GM12878 (cell line): Measurements from ENCODE around the gene TSC2. TPM values are rescaled to one million over a fixed set of nuclear protein-coding genes. Genes with fewer than 3 reads are reported as not detected.

Source experiments
- IRF5 ChIP-seq: fragments of 450-650 bp; IDR thresholded peaks from 2 replicates; pipeline ENCODE4 v1.6.1; 2017; ENCODE audit warnings: borderline replicate concordance
- MYB ChIP-seq: fragments of 150-350 bp; IDR thresholded peaks from 2 replicates; pipeline ENCODE4 v1.6.1; 2014; ENCODE audit warnings: mild to moderate bottlenecking, low read depth, low read length, borderline replicate concordance
- SUZ12 ChIP-seq: fragments of 200-600 bp; sonication (generic); IDR thresholded peaks from one replicate; pipeline ENCODE4 v1.6.1; 2018; ENCODE audit warnings: antibody characterized with exemption, mild to moderate bottlenecking; ENCODE audit not compliant: unreplicated experiment
- polyA plus RNA-seq, 11 experiments: library from polyadenylated mRNA; depleted of rRNA in 4 of 11; unstranded in 6 of 11; stranded (reverse) in 5 of 11; fragments of >200 nt; fragmentation: Nextera tagmentation in 4 of 11; fragmentation: Illumina TruSeq in 1 of 11; extraction: Ambion mirVana in 4 of 11; extraction: Trizol in 1 of 11; gene quantifications; 1 replicate in 1 of 11; 2 replicates in 10 of 11; pipeline versions ENCODE4 v1.2.1 to v1.2.3, GENCODE V29; 2011 to 2016; ENCODE audit warnings: inconsistent platforms in 2 of 11, missing spikeins in 2 of 11, low read depth in 1 of 11
- total RNA-seq, 4 experiments: library from RNA; depleted of rRNA in 3 of 4; stranded (reverse); fragments of >200 nt in 3 of 4; fragmentation: Illumina TruSeq in 1 of 4; extraction: Trizol in 1 of 4; gene quantifications; 2 replicates each; pipeline versions ENCODE4 v1.2.1 to v1.2.3, GENCODE V29; 2013 to 2021
- TF ChIP-seq, protein P1 (sequence below): fragments of 450-650 bp; formaldehyde crosslinking; IDR thresholded peaks from 2 replicates; pipeline ENCODE4 v1.4.0; 2020; ENCODE audit warnings: mild to moderate bottlenecking, moderate library complexity
- TF ChIP-seq, protein P2 (sequence below): IDR thresholded peaks from 2 replicates; pipeline ENCODE4 v1.6.1; 2012; ENCODE audit warnings: mild to moderate bottlenecking, low read depth, low read length
- TF ChIP-seq, protein P3 (sequence below): fragments of 450-650 bp; IDR thresholded peaks from 2 replicates; pipeline ENCODE4 v1.6.1; 2016; ENCODE audit warnings: mild to moderate bottlenecking

Gene TSC2
- total and polyA plus RNA-seq, 10 of the 15 experiments (the other 5 are each of a cell fraction or from before 2014, with no cell fraction given), result 1.6 to 77.0 (median 21.6) TPM

DNA sequence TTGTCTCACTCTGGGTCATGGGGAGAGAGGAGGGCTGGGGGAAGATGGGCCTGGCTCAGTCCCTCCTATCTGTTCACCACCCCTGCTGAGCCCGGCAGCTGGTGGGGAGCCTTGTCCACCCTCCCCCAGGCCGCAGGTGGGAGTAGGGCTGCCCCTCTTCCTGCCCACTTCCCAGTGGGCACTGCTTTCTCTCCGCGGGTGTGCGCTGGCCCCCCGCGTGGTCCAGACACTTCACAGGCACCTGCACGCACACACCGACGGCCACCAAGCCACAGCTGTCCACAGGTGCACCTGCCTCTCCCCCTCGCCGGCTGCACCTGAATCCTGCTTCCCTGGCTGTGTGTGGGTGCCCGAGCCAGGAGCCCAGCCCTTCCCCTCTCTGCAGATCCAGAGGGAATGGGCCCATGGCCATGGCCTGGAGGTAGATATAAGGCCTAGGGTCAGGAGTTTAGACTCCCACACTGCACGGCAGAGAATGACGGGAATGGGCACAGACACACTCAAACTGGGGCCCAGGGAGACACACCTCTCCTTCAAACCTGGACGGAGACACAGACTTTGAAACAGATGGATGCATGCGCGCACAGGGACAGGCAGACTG lies 19.1 kb upstream of the TSC2 start (continued):
- TF ChIP-seq, protein P1, sequence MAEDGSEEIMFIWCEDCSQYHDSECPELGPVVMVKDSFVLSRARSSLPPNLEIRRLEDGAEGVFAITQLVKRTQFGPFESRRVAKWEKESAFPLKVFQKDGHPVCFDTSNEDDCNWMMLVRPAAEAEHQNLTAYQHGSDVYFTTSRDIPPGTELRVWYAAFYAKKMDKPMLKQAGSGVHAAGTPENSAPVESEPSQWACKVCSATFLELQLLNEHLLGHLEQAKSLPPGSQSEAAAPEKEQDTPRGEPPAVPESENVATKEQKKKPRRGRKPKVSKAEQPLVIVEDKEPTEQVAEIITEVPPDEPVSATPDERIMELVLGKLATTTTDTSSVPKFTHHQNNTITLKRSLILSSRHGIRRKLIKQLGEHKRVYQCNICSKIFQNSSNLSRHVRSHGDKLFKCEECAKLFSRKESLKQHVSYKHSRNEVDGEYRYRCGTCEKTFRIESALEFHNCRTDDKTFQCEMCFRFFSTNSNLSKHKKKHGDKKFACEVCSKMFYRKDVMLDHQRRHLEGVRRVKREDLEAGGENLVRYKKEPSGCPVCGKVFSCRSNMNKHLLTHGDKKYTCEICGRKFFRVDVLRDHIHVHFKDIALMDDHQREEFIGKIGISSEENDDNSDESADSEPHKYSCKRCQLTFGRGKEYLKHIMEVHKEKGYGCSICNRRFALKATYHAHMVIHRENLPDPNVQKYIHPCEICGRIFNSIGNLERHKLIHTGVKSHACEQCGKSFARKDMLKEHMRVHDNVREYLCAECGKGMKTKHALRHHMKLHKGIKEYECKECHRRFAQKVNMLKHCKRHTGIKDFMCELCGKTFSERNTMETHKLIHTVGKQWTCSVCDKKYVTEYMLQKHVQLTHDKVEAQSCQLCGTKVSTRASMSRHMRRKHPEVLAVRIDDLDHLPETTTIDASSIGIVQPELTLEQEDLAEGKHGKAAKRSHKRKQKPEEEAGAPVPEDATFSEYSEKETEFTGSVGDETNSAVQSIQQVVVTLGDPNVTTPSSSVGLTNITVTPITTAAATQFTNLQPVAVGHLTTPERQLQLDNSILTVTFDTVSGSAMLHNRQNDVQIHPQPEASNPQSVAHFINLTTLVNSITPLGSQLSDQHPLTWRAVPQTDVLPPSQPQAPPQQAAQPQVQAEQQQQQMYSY (CRISPR knock-in tag), result no peak
- TF ChIP-seq MYB (no peak), SUZ12 (no peak), IRF5 (no peak)
- TF ChIP-seq, protein P2, sequence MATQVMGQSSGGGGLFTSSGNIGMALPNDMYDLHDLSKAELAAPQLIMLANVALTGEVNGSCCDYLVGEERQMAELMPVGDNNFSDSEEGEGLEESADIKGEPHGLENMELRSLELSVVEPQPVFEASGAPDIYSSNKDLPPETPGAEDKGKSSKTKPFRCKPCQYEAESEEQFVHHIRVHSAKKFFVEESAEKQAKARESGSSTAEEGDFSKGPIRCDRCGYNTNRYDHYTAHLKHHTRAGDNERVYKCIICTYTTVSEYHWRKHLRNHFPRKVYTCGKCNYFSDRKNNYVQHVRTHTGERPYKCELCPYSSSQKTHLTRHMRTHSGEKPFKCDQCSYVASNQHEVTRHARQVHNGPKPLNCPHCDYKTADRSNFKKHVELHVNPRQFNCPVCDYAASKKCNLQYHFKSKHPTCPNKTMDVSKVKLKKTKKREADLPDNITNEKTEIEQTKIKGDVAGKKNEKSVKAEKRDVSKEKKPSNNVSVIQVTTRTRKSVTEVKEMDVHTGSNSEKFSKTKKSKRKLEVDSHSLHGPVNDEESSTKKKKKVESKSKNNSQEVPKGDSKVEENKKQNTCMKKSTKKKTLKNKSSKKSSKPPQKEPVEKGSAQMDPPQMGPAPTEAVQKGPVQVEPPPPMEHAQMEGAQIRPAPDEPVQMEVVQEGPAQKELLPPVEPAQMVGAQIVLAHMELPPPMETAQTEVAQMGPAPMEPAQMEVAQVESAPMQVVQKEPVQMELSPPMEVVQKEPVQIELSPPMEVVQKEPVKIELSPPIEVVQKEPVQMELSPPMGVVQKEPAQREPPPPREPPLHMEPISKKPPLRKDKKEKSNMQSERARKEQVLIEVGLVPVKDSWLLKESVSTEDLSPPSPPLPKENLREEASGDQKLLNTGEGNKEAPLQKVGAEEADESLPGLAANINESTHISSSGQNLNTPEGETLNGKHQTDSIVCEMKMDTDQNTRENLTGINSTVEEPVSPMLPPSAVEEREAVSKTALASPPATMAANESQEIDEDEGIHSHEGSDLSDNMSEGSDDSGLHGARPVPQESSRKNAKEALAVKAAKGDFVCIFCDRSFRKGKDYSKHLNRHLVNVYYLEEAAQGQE, result no peak
- TF ChIP-seq, protein P3, sequence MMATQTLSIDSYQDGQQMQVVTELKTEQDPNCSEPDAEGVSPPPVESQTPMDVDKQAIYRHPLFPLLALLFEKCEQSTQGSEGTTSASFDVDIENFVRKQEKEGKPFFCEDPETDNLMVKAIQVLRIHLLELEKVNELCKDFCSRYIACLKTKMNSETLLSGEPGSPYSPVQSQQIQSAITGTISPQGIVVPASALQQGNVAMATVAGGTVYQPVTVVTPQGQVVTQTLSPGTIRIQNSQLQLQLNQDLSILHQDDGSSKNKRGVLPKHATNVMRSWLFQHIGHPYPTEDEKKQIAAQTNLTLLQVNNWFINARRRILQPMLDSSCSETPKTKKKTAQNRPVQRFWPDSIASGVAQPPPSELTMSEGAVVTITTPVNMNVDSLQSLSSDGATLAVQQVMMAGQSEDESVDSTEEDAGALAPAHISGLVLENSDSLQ, result no peak
